ENCODE data around the gene ELAC2.

The ELAC2 gene

GRCh38 chr17:12953156-12953555 lies 64.7 kb downstream of the ELAC2 start:
- no peak for DNase-seq (ENCODE audit: low spot score)

- no peak for DNase-seq (ENCODE audit: low spot score)
These were observed 65.8 kb downstream of the ELAC2 start for GRCh38 chr17:12952012-12952411.

GRCh38 chr17:12947047-12947446 lies 70.8 kb downstream of the ELAC2 start:
- no peak for DNase-seq (ENCODE audit: low spot score)

Data from AG08395 (cell line).